Activated CD8-positive, alpha-beta memory T cell treated with anti-CD3 and anti-CD28 coated beads for 4 hours (primary cell): ENCODE results near the gene PRRC2C.
"Not testable (repeated sequence)": the region's sequence is repeated elsewhere in the genome, so short reads cannot be mapped to it uniquely, and the experiment has no call there.

Source experiments
- DNase-seq, 2 donors: peaks; one replicate each; pipeline ENCODE4 v3.0.0-alpha.2; 2020; ENCODE audit warnings: low read depth in 2 of 2

Gene PRRC2C

DNA sequence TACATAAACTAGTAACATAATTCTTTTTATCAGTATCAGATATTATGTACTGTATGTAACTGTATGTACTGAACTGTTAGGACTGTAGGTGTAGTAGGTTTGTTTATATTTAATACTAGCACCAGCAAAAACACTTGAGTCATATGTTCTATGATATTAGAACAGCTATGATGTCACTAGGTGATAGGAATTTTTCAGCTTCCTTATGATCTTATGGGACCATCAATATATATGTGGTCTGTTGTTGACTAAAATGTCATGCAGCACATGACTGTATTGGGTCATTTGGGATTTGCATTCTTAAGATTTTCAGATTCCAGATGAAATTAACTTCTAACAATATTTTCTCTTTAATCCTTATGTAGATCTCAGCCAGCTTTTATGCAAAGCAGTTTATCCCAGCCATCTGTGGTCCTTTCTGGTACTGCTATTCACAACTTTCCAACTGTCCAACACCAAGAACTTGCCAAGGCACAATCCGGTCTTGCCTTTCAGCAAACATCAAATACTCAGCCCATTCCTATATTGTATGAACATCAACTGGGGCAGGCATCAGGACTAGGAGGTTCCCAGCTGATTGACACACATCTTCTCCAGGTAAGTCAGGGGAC lies 98.4 kb downstream of the PRRC2C start:
- no peak for DNase-seq

DNA sequence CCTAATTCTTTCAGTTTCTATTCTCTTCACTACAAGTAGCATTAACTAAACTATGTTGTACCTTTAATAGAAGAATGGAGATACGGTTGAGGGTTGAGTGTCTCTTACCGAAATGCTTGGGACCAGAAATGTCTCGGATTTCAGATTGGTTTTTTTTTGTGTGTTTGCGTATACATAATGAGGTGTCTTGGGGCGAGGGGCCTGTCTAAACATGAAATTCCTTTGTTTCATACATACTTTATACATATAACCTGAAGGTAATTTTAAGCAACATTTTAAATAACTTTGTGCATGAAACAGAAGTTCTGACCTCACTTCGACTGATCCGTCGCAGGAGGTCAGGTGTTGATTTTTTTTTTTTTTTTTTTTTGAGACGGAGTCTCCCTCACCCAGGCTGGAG lies 100.4 kb downstream of the PRRC2C start:
- no peak for DNase-seq

DNA sequence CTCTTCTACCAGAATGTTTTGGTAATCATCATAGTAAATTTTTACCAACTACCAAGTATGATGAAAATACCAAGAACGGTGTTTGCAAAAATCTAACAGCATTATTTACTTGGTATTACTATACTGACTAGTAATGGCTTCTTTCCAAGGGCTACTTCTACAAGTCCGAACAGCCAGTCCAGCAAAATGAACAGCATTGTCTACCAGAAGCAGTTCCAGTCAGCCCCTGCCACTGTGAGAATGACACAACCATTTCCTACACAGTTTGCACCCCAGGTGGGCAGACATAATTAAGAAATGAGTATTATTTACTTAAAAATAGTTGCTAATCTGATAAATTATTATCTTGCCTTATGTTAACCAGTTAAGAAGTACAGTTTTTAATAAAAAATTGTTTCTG lies 102.9 kb downstream of the PRRC2C start:
- no peak for DNase-seq

DNA sequence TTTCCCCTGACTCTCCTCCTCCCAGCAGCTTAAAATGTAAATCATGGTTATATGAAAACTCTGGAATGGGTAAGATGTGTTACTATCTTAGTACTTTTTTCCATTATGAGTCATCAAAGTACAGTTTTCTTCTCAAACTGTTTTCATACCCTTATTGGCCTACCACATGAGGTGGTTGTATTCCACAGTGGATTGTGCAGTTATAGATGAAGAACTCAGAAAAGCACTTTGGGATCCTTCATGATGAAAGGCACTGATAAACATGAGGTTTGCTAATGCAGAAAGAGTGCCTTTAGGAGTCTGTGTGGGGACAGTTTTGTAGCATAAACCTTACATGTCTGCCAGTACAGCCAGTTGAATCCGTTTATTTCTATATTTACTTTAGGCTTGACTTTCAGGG lies 104.7 kb downstream of the PRRC2C start:
- no peak for DNase-seq

DNA sequence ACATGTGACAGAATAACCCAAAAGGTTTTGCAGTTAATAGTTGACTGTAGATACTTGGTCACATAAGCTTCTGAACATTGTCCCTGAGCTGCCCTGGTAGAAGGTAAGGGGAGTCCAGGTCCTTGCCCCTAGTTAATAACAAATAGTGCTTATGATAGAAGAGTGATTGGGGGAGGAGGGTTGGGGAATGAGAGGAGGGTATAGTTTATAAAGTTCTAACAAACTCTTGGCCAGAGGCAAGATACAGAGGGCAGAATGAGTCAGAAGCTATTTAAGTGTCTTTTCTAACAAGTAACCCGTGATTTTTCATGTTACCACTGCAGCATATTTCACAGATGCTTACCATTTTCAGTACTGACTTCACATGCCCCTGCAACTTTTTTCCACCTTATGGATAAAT lies 110.0 kb downstream of the PRRC2C start:
- no peak for DNase-seq

DNA sequence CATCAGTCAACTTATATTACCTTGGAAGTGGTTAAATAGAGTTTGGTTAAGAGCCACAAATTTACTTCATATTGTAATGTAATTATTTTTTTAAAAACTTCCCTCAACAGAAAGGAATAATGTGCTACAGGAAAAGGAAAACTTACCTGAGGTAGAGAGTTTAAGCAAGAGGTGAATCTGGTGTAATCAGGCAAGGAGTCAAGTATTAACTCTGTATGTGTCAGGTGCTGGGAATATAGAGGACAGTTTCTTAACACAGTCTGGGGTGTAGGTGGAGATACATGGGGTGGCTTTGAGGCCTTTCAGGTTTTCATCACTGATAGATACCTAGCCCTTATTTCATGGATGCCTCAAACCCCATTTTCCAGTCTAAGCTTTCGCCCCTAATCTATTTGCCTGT lies 110.8 kb downstream of the PRRC2C start:
- DNase-seq: no peak

DNA sequence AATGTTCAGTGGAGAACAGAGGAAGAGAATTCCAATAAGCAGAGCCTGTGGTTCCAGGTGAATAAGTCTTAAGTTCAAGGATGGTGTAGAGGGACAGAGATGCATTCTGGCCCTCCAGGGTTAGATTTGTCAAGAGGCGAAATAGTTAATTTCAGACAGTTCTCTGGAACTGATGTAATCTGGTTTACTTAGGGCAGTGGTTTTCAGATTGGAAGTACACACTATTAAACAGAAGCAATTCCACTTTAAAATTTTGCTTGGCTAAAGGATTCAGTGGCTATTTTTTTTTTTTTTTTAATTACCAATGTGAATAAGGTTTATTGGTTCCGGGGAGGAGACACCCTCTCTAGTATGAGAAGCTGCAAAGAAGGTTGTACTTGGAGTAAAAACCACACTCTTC lies 111.4 kb downstream of the PRRC2C start:
- no peak for DNase-seq

DNA sequence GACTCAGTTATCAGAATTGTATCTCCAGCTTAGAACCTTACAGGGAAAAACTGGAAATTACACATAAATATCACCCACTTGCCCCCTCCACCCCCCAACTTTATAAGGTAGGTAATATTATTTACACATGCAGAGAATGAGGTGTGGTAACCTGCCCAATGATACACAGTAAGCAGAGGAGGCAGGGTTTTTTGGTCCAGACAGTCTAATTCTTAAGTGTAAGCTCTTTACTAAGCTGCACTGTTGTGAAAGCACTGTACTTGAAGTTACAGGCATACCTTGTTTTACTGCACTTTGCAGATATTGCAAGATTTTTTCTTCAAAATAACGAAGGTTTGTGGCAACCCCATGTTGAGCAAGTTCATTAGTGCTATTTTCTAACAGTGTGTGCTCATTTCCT lies 111.9 kb downstream of the PRRC2C start:
- DNase-seq: no peak

DNA sequence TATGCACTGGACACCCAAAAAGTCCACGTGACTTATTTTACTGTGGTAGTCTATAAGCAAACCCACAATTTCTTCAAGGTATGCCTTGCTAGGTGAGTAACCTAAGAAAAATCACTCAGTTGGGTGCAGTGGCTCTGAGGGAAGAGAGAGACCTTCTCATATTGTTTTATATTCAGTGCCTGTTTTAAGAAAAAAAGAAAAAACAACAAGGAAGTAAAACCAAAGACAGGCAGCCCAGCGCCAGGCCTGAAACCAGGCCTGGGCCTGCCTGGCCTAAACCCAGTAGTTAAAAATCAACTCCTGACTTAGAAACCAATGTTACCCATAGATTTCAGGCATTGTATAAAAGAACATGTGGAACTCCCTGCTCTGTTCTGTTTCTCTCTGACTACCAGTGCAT lies 115.0 kb downstream of the PRRC2C start:
- not testable (repeated sequence) for DNase-seq

DNA sequence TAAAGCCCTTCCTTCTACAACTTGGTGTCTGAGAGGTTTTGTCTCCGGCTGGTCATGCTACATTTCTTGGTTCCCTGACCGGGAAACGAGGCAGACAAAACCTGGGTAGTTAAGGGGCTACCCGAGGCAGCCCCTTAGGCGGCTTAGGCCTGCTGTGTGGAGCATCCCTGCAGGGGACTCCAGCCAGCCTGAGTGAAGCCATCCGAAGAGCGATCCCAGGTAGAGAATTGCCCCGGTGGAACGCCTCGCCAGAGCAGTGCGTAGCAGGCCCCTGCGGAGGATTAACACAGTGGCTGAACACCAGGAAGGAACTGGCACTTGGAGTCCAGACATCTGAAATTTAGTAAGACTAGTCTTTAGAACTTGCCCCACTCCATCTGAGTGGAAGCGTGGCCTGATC lies 115.5 kb downstream of the PRRC2C start:
- no peak for DNase-seq

DNA sequence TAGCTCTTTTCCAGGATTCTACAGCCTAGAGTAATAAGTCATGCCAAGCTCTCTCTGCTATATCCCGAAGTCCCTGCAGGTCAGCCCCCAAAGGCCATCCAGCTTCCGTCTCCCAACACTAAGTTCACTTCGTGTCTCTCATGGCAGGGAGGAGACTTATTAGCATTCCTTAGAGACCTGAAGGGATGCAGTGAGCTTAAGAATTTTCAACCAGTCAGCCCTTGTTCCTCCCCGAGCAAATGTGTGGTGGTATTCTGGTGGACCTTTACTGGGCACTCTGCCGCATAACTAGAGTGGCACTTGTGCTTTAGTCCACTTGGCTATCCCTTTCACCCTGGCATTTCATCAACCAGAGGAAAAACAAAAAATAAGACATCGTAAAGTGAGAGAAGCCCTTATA lies 117.7 kb downstream of the PRRC2C start:
- DNase-seq: not testable (repeated sequence)

DNA sequence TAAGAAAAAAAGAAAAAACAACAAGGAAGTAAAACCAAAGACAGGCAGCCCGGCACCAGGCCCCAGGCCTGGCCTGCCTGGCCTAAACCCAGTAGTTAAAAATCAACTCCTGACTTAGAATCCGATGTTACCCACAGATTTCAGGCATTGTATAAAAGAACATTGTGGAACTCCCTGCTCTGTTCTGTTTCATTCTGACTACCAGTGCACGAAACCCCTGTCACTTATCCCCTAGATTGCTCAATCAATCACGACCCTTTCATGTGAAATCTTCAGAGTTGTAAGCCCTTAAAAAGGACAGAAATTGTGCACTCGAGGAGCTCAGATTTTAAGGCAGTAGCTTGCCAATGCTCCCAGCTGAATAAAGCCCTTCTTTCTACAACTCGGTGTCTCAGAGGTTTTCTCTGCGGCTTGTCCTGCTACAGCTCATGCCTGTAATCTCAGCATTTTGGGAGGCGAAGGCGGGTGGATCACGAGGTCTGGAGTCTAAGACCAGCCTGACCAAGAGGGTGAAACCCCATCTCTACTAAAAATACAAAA lies 121.1 kb downstream of the PRRC2C start:
- DNase-seq: no peak

DNA sequence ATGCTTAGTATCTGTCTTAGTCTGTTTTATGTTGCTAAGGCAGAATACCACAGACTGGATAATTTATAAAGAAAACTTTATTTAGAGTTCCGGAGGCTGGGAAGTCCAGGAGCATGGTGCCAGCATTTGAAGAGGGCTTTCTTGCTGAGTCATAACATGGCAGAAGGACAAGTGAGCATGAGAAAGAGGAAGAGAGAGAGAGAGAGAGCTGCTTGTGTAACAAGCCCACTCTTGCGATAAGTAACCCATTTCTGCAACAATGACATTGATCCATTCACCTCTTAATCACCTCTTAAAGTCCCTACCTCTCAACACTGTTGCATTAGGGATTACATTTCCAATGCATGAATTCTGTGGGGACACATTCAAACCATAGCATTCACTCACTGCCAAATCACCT lies 125.1 kb downstream of the PRRC2C start:
- no peak for DNase-seq

DNA sequence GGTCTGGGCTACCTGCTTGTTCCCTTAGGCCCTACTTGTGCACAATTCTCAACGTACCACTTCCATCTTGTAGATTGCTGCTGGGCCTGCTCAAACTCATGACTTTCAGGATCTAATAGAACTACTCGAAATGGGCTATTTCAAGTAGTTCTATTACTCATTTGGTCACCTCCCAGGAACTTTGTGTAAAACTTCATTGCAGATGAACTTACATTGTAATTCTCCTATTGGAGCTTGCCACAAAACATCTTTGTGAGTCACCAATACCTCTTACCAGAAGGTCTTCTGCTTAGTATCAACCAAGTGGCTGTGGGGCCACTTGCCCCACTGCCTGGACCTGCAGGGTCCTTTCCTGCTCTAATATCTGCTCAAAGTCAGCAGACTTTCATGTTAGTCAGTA lies 126.0 kb downstream of the PRRC2C start:
- no peak for DNase-seq

DNA sequence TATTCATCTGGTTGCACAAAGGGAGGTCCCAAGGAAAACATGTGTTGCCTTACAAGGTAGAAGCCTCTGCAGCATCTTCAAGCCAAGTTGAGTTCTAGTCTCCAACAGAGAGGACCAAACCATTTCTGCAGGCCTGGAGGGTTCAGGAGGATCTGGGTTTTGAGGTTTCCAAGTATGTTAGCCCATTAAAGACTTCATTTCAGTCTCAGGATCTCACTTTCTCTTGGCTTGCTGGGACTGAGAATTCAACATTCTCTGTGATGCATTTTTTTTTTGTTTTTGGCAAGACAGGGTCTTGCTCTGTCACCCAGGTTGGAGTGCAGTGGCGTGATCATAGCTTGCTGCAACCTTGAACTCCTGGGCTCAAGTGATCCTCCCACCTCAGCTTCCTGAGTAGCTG lies 128.0 kb downstream of the PRRC2C start:
- no peak for DNase-seq

DNA sequence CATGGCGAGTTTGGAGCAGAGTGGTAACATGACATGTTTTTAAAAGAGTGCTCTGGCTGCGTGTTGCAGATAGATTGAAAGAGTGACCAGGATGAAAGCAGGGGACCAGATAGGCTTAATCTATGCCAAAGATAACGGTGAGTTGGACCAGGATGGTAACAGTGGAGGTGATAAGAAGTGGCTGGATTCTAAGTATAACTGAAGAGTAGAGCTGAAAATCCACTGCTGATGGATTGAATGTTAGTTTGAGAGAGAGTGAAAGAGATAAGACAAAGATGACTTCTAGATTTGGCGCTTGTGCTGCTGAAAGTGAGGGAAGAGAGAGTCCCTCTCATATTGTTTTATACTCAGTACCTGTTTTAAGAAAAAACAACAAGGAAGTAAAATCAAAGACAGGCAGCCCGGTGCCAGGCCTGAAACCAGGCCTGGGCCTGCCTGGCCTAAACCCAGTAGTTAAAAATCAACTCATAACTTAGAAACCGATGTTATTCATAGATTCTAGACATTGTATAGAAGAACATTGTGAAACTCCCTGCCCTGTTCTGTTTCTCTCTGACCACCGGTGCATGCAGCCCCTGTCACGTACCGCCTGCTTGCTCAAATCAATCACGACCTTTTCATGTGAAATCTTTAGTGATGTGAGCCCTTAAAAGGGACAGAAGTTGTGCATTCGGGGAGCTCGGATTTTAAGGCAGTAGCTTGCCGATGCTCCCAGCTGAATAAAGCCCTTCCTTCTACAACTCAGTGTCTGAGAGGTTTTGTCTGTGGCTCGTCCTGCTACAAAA lies 130.0 kb downstream of the PRRC2C start:
- not testable (repeated sequence) for DNase-seq

DNA sequence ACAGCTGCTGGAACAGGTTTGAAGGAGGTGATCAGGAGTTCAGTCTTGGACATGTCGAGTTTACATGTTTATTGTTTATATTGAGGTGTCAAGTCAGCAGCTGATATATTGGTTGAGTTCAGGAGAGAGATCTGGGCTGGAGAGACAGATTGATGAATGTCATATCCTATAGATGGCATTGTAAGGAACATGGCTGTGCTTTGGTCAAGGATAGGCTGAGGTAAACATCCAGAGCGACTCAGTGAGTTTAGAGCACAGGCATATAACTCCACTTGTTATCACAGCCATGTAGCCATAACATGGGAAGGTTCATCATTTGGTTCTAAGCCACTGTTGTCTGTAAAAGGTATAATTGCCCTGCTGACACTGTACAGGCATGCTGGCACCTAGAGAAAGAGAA lies 131.3 kb downstream of the PRRC2C start:
- no peak for DNase-seq

DNA sequence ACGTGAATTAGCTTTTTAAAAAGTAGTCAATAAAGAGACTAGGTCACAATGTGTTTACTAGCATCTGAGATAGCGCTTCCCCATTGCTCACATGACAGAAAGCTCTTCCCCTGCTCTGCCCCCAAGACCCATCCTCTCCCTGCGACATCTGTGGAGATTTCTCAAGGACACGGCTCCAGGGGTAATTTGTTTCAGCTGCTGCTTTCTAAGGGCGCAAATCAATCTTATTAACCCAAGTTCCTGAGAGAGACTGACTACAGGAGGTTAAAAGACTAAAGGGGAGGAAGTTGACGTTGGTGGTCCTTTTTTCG lies 136.8 kb downstream of the PRRC2C start, which contains the start of gene MYOCOS:
Gene MYOCOS (plus strand): TSS at position 92 of the 311 bp plus-strand sequence. CDS start 1,641 bp downstream, outside the sequence.
- no peak for DNase-seq

DNA sequence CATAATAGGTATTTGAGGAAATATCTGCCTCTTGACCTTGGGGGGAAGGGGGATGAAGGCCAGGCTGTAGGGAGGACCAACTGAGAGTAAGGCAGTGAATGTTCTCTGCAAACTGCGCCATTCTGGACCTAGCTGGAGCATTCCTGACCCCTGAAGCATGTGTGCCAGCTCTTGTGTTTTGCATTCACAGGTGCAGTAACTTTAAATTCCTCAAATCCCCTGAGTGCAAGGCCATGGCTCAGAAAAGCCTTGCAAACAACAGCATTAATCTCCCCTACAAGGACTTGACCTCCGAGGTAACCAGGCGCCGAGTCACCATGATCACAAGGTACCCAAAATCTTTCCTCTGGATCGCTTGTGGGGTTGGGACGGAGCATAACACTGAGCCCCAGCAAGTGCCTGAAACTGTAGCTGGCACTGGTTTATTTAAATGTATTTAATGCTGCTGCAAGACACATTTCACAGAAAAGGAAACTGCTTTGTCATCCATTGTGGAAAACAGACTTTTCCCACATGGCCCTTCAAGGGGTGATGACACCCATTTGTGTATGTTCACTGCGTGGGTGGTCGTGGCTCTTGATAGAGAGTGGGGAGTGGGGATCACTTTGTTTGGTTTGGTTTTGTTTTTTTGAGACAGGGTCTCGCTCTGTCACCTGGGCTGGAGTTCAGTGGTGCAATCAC lies 138.5 kb downstream of the PRRC2C start:
- no peak for DNase-seq

DNA sequence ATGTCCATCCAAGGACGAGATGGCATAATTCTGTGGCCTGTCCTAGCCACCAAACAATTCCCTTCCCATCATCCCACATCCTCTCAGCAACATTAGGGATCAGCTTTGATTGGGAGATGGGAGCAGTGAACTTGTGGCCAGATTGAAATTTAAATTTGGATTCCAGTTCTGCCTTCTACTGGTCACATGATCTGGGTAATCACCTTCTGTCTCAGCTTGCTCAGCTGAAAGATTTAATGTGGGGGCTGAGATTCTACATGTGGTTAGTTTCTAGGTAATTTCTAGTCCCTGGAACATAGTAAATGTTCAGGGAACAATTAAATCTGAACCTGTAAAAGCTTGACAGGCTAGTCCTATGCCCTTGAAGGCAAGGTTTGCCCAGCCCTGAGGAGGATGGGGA lies 139.9 kb downstream of the PRRC2C start:
- no peak for DNase-seq

DNA sequence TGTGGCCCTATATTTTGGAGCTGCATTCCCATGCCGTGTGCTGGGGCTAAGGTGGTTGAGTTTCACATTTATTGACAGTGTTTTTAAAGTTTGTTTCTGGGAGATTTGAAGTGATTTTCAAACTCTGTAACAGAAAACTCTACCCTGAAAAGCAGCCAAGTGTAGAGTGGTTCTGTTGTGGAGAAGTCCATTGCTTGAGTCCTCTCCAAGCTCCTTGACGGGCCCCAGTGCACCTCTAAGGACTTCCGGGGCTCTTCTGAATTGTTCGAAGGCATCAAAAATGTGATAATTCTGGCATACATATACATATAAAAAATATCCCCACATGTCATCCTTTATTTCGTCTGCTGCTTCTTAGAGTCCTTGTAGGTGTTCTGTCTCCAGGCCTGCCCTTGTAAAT lies 141.7 kb downstream of the PRRC2C start:
- no peak for DNase-seq

DNA sequence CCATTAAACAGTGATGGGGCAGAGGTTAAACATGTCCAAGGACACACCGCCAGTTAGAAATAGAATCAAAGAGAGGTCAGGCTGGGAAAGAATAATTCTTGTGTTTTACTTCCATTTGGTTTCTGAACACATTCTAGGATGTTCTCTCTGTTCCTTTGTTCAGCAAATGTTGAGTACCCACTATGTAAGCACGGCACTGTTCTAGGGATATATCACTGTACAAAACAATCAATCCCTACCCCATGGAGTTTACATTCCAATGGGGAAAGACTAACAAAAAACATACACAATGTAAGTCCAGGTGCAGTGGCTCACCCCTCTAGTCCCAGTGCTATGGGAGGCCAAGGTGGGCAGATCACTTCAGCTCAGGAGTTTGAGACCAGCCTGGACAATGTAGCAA lies 142.9 kb downstream of the PRRC2C start:
- DNase-seq: no peak

DNA sequence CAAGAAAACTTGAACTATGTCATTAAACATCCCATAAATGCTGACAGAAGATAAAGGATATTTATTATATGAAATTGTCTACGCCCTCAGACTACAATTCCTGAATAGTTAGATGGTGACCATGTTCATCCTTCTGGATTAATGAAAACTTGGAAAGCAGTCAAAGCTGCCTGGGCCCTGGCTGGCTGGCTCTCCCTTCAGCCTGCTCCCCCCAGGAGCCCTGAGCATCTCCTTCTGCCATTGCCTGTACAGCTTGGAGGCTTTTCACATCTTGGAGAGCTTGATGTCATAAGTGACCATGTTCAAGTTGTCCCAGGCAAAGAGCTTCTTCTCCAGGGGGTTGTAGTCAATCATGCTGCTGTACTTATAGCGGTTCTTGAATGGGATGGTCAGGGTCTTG lies 150.3 kb downstream of the PRRC2C start:
- DNase-seq: no peak
